Measurements from ENCODE around the gene FGD4. TPM values are rescaled to one million over a fixed set of nuclear protein-coding genes. Genes with fewer than 3 reads are reported as not detected.

The FGD4 gene
- total RNA-seq, 4 donors from 2014 or later: 21.4 to 33.0 (median 26.9) TPM

- WGBS: 86% methylated on average over 4 of the region's 4 CpGs
- Histone ChIP-seq H3K9me3 (no peaks in the 10 kb centered on the region), H3K4me3 (no peak overlapping the region), H3K36me3 (peaks cover 8 to 81% (median 41%) of the 10 kb centered on the region in 4 donors), H3K27ac (replicated peaks in 1 of 4) (no peak overlapping the region), H3K4me1 (no peaks in the 10 kb centered on the region), H3K27me3 (no peaks in the 10 kb centered on the region)
- TF ChIP-seq, protein P1, sequence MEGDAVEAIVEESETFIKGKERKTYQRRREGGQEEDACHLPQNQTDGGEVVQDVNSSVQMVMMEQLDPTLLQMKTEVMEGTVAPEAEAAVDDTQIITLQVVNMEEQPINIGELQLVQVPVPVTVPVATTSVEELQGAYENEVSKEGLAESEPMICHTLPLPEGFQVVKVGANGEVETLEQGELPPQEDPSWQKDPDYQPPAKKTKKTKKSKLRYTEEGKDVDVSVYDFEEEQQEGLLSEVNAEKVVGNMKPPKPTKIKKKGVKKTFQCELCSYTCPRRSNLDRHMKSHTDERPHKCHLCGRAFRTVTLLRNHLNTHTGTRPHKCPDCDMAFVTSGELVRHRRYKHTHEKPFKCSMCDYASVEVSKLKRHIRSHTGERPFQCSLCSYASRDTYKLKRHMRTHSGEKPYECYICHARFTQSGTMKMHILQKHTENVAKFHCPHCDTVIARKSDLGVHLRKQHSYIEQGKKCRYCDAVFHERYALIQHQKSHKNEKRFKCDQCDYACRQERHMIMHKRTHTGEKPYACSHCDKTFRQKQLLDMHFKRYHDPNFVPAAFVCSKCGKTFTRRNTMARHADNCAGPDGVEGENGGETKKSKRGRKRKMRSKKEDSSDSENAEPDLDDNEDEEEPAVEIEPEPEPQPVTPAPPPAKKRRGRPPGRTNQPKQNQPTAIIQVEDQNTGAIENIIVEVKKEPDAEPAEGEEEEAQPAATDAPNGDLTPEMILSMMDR (IDR thresholded peaks at IDR 0.05): no peak
- TF ChIP-seq POLR2A (IDR thresholded peaks at IDR 0.05; ENCODE audit: low read depth): no peak
- TF ChIP-seq POLR2AphosphoS5 (IDR thresholded peaks at IDR 0.05): no peak
- TF ChIP-seq EP300 (IDR thresholded peaks at IDR 0.05): no peak
- intact Hi-C loops (cut with DNase I): no loop called here
- no peak for DNase-seq (ENCODE audit: extremely low spot score)
Measured at GRCh38 chr12:32617534-32617933, 218.2 kb downstream of the FGD4 start.

GRCh38 chr12:32618115-32618514, 218.8 kb downstream of the FGD4 start:
- intact Hi-C loops (cut with DNase I): no loop called here
- Histone ChIP-seq H3K36me3 (peaks cover 8 to 81% (median 41%) of the 10 kb centered on the region in 4 donors), H3K9me3 (no peaks in the 10 kb centered on the region)

DNA sequence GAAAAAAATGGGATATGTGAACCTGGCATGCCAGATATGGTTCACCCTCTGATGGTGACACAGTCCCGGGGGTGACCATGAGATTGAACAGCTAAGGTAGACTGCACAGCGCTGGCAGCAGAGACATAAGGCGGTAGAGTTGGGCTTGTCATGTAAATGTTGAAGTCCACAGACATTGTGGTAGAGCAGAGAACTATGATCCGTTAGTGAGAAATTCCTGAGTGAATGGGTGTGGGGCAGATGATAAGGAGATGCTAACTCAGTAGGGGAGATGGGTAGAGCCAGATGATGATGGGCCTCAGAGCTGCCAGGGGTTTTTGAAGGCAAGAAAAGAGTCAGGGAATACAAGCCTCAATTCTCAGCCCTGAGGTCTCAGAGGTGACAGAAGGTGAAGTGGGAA, 228.6 kb downstream of the FGD4 start:
- Histone ChIP-seq H3K36me3 (peaks cover 4 to 91% (median 65%) of the 10 kb centered on the region in 4 donors), H3K9me3 (no peaks in the 10 kb centered on the region), H3K4me3 (no peak overlapping the region), H3K27me3 (no peaks in the 10 kb centered on the region), H3K4me1 (no peaks in the 10 kb centered on the region), H3K27ac (replicated peaks in 1 of 4) (no peak overlapping the region)
- TF ChIP-seq, protein P1 (IDR thresholded peaks at IDR 0.05): no peak
- 95% methylated on average over 4 of the region's 4 CpGs for whole genome bisulfite sequencing
- no peak for DNase-seq (ENCODE audit: extremely low spot score)
- intact Hi-C loops (cut with DNase I): loop anchor here (10.0 kb wide), 1 partner anchor 63 kb away; no protein-coding TSS in a partner anchor

More at GRCh38 chr12:32618115-32618514, 218.8 kb downstream of the FGD4 start:
- no peak for DNase-seq (ENCODE audit: extremely low spot score)
- TF ChIP-seq POLR2A (IDR thresholded peaks at IDR 0.05; ENCODE audit: low read depth) (no peak), EP300 (IDR thresholded peaks at IDR 0.05) (no peak), POLR2AphosphoS5 (IDR thresholded peaks at IDR 0.05) (no peak)
- TF ChIP-seq, protein P1 (IDR thresholded peaks at IDR 0.05): no peak
- H3K27me3 ChIP-seq: no peaks in the 10 kb centered on the region
- no peaks in the 10 kb centered on the region for H3K4me1 ChIP-seq
- H3K4me3 ChIP-seq: no peak overlapping the region
- 81% methylated on average over 3 of the region's 3 CpGs for WGBS
- no peak overlapping the region for H3K27ac ChIP-seq (replicated peaks in 1 of 4)

DNA sequence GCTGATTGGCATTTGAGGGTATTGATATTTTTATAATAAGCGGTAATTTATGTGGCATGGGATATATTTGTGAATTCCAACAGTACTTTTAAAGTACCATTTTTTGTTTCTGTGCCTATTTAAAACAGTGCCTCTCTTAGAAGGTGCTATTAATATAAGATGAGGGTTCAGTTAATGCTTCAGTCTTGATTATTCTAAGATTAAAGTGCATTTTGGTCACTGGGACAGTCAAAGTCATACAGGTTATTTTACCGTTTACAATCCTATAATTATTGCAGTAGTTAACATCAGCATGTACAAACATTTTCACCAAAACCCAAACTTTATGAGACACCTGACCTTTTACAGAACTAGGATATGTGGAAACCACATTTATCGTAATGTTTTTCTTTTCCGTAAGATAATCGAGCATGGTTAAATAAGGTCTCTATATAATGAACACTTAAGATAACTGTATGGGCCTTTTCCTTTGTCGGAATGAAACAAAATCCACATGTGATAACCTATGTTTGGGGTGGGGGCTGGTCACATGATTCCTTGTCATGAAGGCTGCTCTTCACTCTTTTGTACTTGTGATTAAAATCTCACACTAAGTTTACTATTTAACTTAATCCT, 242.0 kb downstream of the FGD4 start:
- Histone ChIP-seq H3K4me1 (no peaks in the 10 kb centered on the region), H3K27me3 (no peaks in the 10 kb centered on the region), H3K9me3 (no peaks in the 10 kb centered on the region), H3K27ac (replicated peaks in 1 of 4) (no peak overlapping the region), H3K36me3 (peaks cover 7 to 87% (median 48%) of the 10 kb centered on the region in 4 donors), H3K4me3 (no peak overlapping the region)
- intact Hi-C loops (cut with DNase I): no loop called here
- WGBS: 95% methylated on average over 6 of the region's 6 CpGs
- DNase-seq (ENCODE audit: extremely low spot score): no peak
- no peak for TF ChIP-seq POLR2A (IDR thresholded peaks at IDR 0.05; ENCODE audit: low read depth)
- TF ChIP-seq, protein P1 (IDR thresholded peaks at IDR 0.05): no peak
- TF ChIP-seq EP300 (IDR thresholded peaks at IDR 0.05): no peak
- no peak for TF ChIP-seq POLR2AphosphoS5 (IDR thresholded peaks at IDR 0.05)

- Histone ChIP-seq H3K9me3 (no peaks in the 10 kb centered on the region), H3K27me3 (no peaks in the 10 kb centered on the region), H3K36me3 (peaks cover 0 to 59% (median 30%) of the 10 kb centered on the region in 4 donors), H3K4me3 (no peak overlapping the region), H3K27ac (replicated peaks in 1 of 4) (no peak overlapping the region), H3K4me1 (no peaks in the 10 kb centered on the region)
- intact Hi-C loops (cut with DNase I): no loop called here
- no peak for TF ChIP-seq POLR2A (IDR thresholded peaks at IDR 0.05; ENCODE audit: low read depth)
- no peak for TF ChIP-seq POLR2AphosphoS5 (IDR thresholded peaks at IDR 0.05)
- no peak for TF ChIP-seq EP300 (IDR thresholded peaks at IDR 0.05)
- TF ChIP-seq, protein P1 (IDR thresholded peaks at IDR 0.05): no peak
- no peak for DNase-seq (ENCODE audit: extremely low spot score)
- WGBS: 86% methylated on average over 2 of the region's 2 CpGs
Measured at GRCh38 chr12:32644431-32644830, 245.1 kb downstream of the FGD4 start.
